ENCODE measurements around the gene DUT. TPM values are rescaled to one million over a fixed set of nuclear protein-coding genes. Genes with fewer than 3 reads are reported as not detected.

The DUT gene
- total RNA-seq, 4 donors from 2014 or later: 67.1 to 235 (median 171) TPM

DNA sequence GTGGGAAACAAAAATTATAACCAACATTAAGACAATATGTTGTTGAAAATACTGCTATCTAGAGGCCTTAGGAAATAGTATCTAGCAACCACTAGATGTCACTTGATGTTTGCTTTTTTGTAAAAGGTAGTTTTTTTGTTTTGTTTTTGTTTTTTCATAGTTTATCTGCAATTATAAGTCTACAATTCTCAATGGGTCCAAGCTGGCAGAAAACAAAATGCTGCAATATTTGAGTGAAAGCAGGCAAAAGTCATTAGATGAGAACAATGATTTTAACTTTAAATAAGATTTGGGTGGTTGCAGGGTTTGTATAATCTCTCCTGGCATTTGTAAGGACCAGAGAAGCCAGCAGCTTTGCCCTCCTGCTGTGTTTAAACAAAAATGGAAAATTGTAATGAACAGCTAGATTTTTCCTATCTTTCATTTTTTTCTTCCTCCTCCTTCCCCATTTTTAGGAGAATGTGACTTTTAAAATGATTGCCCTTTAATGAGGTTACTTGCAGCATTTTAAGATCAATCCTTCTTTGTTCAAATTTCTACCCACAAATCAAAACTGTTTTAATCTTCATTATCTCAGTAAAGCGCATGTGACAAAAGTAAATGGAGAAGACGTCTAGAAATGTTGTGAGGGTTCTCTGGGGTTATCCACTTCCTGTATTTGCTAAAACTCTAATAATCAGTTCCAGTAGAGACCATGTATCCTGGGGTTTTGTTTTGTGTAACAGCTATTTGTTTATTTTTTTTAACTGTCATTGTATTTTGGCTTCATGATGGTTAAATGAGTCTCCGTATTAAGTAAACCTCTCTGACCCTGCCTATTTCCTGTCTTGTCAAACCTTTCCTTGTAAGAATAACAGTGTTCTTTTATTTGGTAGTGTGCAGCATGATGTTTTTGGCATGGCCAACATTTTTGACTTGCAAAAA, 27.3 kb downstream of the DUT start:
- no peak for TF ChIP-seq POLR2A (IDR thresholded peaks at IDR 0.05)
- TF ChIP-seq, protein P1, sequence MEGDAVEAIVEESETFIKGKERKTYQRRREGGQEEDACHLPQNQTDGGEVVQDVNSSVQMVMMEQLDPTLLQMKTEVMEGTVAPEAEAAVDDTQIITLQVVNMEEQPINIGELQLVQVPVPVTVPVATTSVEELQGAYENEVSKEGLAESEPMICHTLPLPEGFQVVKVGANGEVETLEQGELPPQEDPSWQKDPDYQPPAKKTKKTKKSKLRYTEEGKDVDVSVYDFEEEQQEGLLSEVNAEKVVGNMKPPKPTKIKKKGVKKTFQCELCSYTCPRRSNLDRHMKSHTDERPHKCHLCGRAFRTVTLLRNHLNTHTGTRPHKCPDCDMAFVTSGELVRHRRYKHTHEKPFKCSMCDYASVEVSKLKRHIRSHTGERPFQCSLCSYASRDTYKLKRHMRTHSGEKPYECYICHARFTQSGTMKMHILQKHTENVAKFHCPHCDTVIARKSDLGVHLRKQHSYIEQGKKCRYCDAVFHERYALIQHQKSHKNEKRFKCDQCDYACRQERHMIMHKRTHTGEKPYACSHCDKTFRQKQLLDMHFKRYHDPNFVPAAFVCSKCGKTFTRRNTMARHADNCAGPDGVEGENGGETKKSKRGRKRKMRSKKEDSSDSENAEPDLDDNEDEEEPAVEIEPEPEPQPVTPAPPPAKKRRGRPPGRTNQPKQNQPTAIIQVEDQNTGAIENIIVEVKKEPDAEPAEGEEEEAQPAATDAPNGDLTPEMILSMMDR (IDR thresholded peaks at IDR 0.05): peak; percentile 47 to 71 (median 56)
- Histone ChIP-seq H3K4me3 (no peak overlapping the region), H3K27ac (peak overlapping the region in 1 of 2 donors; percentile 52), H3K4me1 (peaks cover 0 to 4% of the 10 kb centered on the region in 2 donors), H3K9me3 (no peaks in the 10 kb centered on the region), H3K36me3 (no peaks in the 10 kb centered on the region), H3K27me3 (no peaks in the 10 kb centered on the region)
- DNase-seq: no peak
- intact Hi-C loops (cut with DNase I; ENCODE audit: low total_unique reads): no loop called here

- Histone ChIP-seq H3K27me3 (no peaks in the 10 kb centered on the region), H3K9me3 (no peaks in the 10 kb centered on the region), H3K36me3 (no peaks in the 10 kb centered on the region), H3K27ac (no peak overlapping the region), H3K4me3 (no peak overlapping the region), H3K4me1 (peaks cover 0 to 4% of the 10 kb centered on the region in 2 donors)
- no peak for TF ChIP-seq POLR2A (IDR thresholded peaks at IDR 0.05)
- TF ChIP-seq, protein P1 (IDR thresholded peaks at IDR 0.05): no peak
- no peak for DNase-seq
- intact Hi-C loops (cut with DNase I; ENCODE audit: low total_unique reads): no loop called here
Measured at GRCh38 chr15:48360841-48361240, 29.6 kb downstream of the DUT start.

DNA sequence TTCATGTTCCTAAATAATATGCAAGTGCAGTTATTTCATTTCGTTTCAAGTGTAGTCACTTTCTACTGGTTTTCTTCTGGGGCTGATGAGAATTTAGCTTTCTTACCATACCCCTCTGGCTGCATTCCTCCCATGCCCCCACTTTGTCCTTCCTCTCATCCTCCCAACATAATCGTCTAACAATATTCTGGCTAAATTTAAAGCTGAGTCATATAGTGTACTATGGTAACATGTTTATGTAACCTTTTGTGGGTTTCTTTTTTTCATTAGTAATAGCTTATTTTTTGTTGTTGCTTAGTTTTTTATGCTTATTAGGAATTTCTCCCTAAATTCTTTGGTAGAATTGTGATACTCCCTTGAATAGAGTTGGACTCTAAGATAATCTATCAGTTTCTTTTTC, 30.5 kb downstream of the DUT start:
- Histone ChIP-seq H3K9me3 (no peaks in the 10 kb centered on the region), H3K4me1 (peaks cover 0 to 4% of the 10 kb centered on the region in 2 donors), H3K27me3 (no peaks in the 10 kb centered on the region), H3K36me3 (no peaks in the 10 kb centered on the region), H3K4me3 (no peak overlapping the region), H3K27ac (no peak overlapping the region)
- TF ChIP-seq POLR2A (IDR thresholded peaks at IDR 0.05): no peak
- TF ChIP-seq, protein P1 (IDR thresholded peaks at IDR 0.05): no peak
- DNase-seq: no peak
- intact Hi-C loops (cut with DNase I; ENCODE audit: low total_unique reads): no loop called here

GRCh38 chr15:48363474-48363873, 32.2 kb downstream of the DUT start:
- Histone ChIP-seq H3K27ac (no peak overlapping the region), H3K4me3 (no peak overlapping the region), H3K9me3 (no peaks in the 10 kb centered on the region), H3K27me3 (no peaks in the 10 kb centered on the region), H3K4me1 (peaks cover 0 to 3% of the 10 kb centered on the region in 2 donors), H3K36me3 (no peaks in the 10 kb centered on the region)
- no peak for DNase-seq
- intact Hi-C loops (cut with DNase I; ENCODE audit: low total_unique reads): no loop called here
- TF ChIP-seq, protein P1 (IDR thresholded peaks at IDR 0.05): no peak
- TF ChIP-seq POLR2A (IDR thresholded peaks at IDR 0.05): no peak

DNA sequence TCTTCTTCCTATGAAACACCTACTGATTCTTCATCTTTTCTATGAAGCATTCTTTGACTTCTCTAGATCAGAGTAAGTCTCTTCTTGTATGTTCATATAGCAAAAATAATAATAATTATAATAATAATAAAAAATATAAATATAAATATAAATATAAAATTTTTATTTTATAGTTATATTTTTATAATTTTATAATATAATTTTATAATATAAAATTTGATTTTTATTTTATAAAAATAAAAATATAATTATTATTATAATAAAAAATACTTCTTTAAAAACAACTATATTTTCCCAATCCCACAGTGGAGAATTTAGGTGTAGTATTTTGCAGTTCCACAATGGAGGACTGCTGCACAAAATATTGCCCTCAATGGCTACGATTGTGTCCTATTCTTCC, 34.3 kb downstream of the DUT start:
- Histone ChIP-seq H3K4me3 (no peak overlapping the region), H3K9me3 (no peaks in the 10 kb centered on the region), H3K36me3 (no peaks in the 10 kb centered on the region), H3K4me1 (no peaks in the 10 kb centered on the region), H3K27me3 (no peaks in the 10 kb centered on the region), H3K27ac (no peak overlapping the region)
- intact Hi-C loops (cut with DNase I; ENCODE audit: low total_unique reads): loop anchor here (5.0 kb wide), 1 partner anchor 192 kb away; no protein-coding TSS in a partner anchor
- DNase-seq: no peak
- no peak for TF ChIP-seq POLR2A (IDR thresholded peaks at IDR 0.05)
- TF ChIP-seq, protein P1 (IDR thresholded peaks at IDR 0.05): no peak
